Testis (tissue), 3 donors: ENCODE results near the gene TERB2. TPM values are rescaled to one million over a fixed set of nuclear protein-coding genes. Genes with fewer than 3 reads are reported as not detected.
A peak's percentile ranks its signal among the peaks of the same experiment; 100 is the strongest.
"Not testable (repeated sequence)": the region's sequence is repeated elsewhere in the genome, so short reads cannot be mapped to it uniquely, and the experiment has no call there.

ENCODE experiments used
- DNase-seq: peaks from one replicate; pipeline ENCODE4 v3.0.0-alpha.2; 2019
- H3K27ac ChIP-seq, 2 donors: fragments of 200-600 bp; sonication (generic); one replicate each; pipeline ENCODE4 v1.5.1; 2019
- H3K27me3 ChIP-seq: fragments of 200-600 bp; sonication (generic); one replicate; pipeline ENCODE4 v1.5.1; 2019
- H3K36me3 ChIP-seq: fragments of 200-600 bp; sonication (generic); one replicate; pipeline ENCODE4 v1.5.1; 2017; ENCODE audit warnings: low read depth; ENCODE audit errors: missing control alignments
- H3K4me1 ChIP-seq: fragments of 200-600 bp; sonication (generic); one replicate; pipeline ENCODE4 v1.5.1; 2019
- H3K4me3 ChIP-seq, 2 donors: fragments of 200-600 bp; sonication (generic); one replicate each; pipeline ENCODE4 v1.5.1; 2017 to 2019
- H3K9me3 ChIP-seq: fragments of 200-600 bp; sonication (generic); one replicate; pipeline ENCODE4 v1.5.1; 2017
- CTCF ChIP-seq, 3 experiments: fragments of 450-650 bp in 2 of 3; fragments of 200-600 bp in 1 of 3; sonication (generic) in 1 of 3; IDR thresholded peaks; one replicate each; pipeline ENCODE4 v1.5.1; 2016 to 2019; ENCODE audit warnings: antibody characterized with exemption in 3 of 3, mild to moderate bottlenecking in 2 of 3, moderate library complexity in 1 of 3
- POLR2A ChIP-seq: fragments of 450-650 bp; IDR thresholded peaks from one replicate; pipeline ENCODE4 v1.6.1; 2017; ENCODE audit warnings: antibody characterized with exemption, mild to moderate bottlenecking, moderate library complexity
- WGBS, 2 donors: methylation state at CpG; one replicate each; pipeline ENCODE4 v1.1.5; 2018; 5-methylcytosine and 5-hydroxymethylcytosine counted together
- intact Hi-C: fragments of 100-400 bp; cut with DNase I; formaldehyde crosslinking; loops from one replicate; pipeline ENCODE4 v1.15.1; 2023; ENCODE audit warnings: low total_unique reads
- polyA plus RNA-seq: library from polyadenylated mRNA; stranded (reverse); fragments of 350-450 nt; fragmentation: Illumina TruSeq; extraction: RNeasy Lipid Tissue Mini Kit (QIAGEN cat#74804); gene quantifications from one replicate; pipeline ENCODE4 v1.2.3, GENCODE V29; 2014; ENCODE audit warnings: low read depth, low replicate concordance; ENCODE audit not compliant: insufficient read depth
- small RNA-seq, 2 donors: library from RNA; depleted of rRNA; stranded (forward); fragments of <200 nt; gene quantifications; one replicate each; pipeline ENCODE3, GENCODE V24; 2016
- total RNA-seq, 2 donors: library from RNA; depleted of rRNA; stranded (reverse); fragments of >200 nt; gene quantifications; one replicate each; pipeline ENCODE4 v1.2.3, GENCODE V29; 2016

The TERB2 gene
- total and polyA plus RNA-seq, 3 donors from 2014 or later, result 10.3 to 50.1 (median 11.8) TPM

DNA sequence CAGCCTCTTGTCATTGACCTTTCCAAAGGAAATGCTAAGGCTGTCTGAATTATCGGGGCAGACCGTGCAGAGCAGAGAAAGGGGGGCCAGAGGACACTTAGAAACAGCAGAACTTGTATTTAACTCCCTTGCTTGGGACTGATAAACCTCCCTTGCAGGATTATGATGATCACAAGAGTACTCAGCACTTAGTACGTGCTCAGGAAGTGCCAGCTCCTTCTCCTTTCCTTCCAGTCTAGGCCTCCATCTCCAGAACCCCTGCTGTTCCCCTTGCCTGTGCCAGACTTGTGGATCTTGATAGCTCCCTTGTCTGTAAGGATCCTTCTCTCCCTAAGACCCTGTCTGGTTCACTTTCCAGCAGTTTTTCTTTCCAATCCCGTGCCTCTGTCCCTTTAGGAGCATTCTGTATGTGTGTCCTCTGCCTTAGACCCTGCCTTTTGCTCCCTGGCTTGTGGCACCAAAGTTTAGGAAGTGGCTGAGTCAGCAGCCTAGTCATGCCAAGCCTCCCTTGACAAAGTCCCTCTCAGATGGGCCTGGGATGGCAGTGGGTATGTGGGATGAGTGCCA is 67.3 kb downstream of the TERB2 start:
- TF ChIP-seq POLR2A (no peak), CTCF (IDR thresholded peaks at IDR 0.05) (no peak)
- 4 to 9% methylated on average over 3 to 4 of the region's 4 CpGs for WGBS, 2 donors
- no peak for DNase-seq
- Histone ChIP-seq H3K27me3 (no peaks in the 10 kb centered on the region), H3K36me3 (no peaks in the 10 kb centered on the region), H3K27ac (peak overlapping the region; percentile 53 to 79), H3K4me3 (peak overlapping the region; percentile 68 to 77), H3K9me3 (no peaks in the 10 kb centered on the region), H3K4me1 (peaks cover 11% of the 10 kb centered on the region)
- intact Hi-C loops, result no loop called here

- H3K4me1 ChIP-seq, result peaks cover 11% of the 10 kb centered on the region
- intact Hi-C loops, H3K27me3 ChIP-seq, H3K36me3 ChIP-seq, DNase-seq, H3K9me3 ChIP-seq, H3K27ac ChIP-seq, H3K4me3 ChIP-seq: not testable (repeated sequence)
- 80 to 89% methylated on average over 3 of the region's 3 CpGs for WGBS, 2 donors
These were observed 68.2 kb downstream of the TERB2 start for GRCh38 chr15:45024649-45025048.

DNA sequence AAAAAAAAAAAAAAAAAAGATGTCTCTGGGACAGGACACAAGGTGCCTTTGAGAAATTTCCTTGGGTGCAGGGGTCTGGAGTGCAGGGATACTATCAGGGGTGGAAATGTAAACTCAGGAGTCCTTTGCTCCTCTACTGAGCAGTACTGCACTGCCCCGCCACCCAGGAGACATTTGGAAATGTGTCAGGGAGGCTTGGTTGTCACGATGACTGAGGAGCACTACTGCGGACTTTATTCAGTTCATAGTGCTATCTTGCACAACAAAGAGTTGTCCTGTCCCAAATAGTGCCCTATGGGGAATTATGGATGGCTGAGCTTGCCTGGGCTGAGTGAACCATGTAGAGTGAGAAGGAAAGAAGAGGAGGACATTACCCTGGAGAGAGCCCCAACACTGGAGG is 69.1 kb downstream of the TERB2 start:
- H3K4me1 ChIP-seq, result peaks cover 11% of the 10 kb centered on the region
- 90 to 96% methylated on average over 3 of the region's 3 CpGs for WGBS, 2 donors
- intact Hi-C loops, result not testable (repeated sequence)

GRCh38 chr15:45026651-45027190 is 70.2 kb downstream of the TERB2 start:
- 84 to 87% methylated on average over 5 of the region's 5 CpGs for WGBS, 2 donors
- H3K36me3 ChIP-seq, result no peaks in the 10 kb centered on the region
- intact Hi-C loops, result no loop called here
- no peaks in the 10 kb centered on the region for H3K9me3 ChIP-seq
- H3K4me1 ChIP-seq, result peaks cover 11% of the 10 kb centered on the region
- no peak for DNase-seq
- no peak overlapping the region for H3K4me3 ChIP-seq
- no peak for TF ChIP-seq POLR2A
- TF ChIP-seq CTCF (IDR thresholded peaks at IDR 0.05), result no peak
- H3K27me3 ChIP-seq, result no peaks in the 10 kb centered on the region
- H3K27ac ChIP-seq, result no peak overlapping the region

More for the DNA sequence above, 69.1 kb downstream of the TERB2 start:
- H3K27me3 ChIP-seq, DNase-seq, H3K9me3 ChIP-seq, H3K4me3 ChIP-seq, H3K36me3 ChIP-seq, H3K27ac ChIP-seq: not testable (repeated sequence)

DNA sequence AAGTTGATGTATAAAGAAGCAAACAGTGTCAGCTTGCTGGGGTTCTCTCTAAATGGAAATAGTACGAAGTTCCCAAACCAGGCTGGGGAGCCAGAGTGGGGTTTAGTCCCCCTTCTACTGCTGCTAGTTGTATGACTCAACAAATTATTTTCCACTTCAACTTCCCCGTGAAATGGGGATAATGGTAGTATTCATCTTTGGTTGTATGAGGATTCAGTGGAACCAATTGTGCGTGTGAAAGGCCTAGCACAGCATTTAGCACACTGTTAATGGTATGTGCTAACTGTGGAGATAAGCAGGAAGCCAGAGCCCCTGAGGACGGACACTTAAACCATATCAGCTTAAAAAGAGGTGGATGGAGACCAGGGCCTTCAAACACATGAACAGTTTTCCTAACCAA is 70.7 kb downstream of the TERB2 start:
- intact Hi-C loops, result no loop called here
- no peaks in the 10 kb centered on the region for H3K36me3 ChIP-seq
- no peaks in the 10 kb centered on the region for H3K9me3 ChIP-seq
- H3K27me3 ChIP-seq, result no peaks in the 10 kb centered on the region
- peaks cover 11% of the 10 kb centered on the region for H3K4me1 ChIP-seq
- no peak for TF ChIP-seq CTCF (IDR thresholded peaks at IDR 0.05)
- no peak for TF ChIP-seq POLR2A
- DNase-seq, result no peak
- H3K4me3 ChIP-seq, result no peak overlapping the region
- H3K27ac ChIP-seq, result no peak overlapping the region
- 81 to 88% methylated on average over 4 of the region's 4 CpGs for WGBS, 2 donors

Small RNA genes lying within 50 kb of the gene (small RNA-seq; reads per million reads assigned to genes)
- 0 reads per million in 2 donors for gene RNU1-78P
- 0 reads per million in 2 donors for gene RNU6-1108P
- gene RNU6-1332P, result 0 reads per million in 2 donors
- gene RNU6-966P, result 0 reads per million in 2 donors

Other genes with a start within 250 kb of the TERB2 start
- under 1 TPM; 0.62 to 0.87 TPM for gene PATL2, start 245.4 kb upstream of the TERB2 start, total RNA-seq
- 0.76 TPM for gene PATL2, start 245.4 kb upstream of the TERB2 start, polyA plus RNA-seq
- 1,000 to 10,000 TPM in 1 of 2 donors, 100 to 1,000 TPM in 1; 439 to 1,401 TPM for gene B2M, start 245.2 kb upstream of the TERB2 start, total RNA-seq
- 2,068 TPM for gene B2M, start 245.2 kb upstream of the TERB2 start, polyA plus RNA-seq
- gene TRIM69, start 220.2 kb upstream of the TERB2 start, total RNA-seq, result 10 to 100 TPM; 19.1 to 23.5 TPM
- gene TRIM69, start 220.2 kb upstream of the TERB2 start, polyA plus RNA-seq, result 120 TPM
- gene SORD, start 66.5 kb downstream of the TERB2 start, total RNA-seq, result 10 to 100 TPM; 33.7 to 34.1 TPM
- gene SORD, start 66.5 kb downstream of the TERB2 start, polyA plus RNA-seq, result 21.4 TPM
- gene DUOX2, start 157.5 kb downstream of the TERB2 start, total RNA-seq, result 1 to 10 TPM; 1.2 to 4.8 TPM
- gene DUOX2, start 157.5 kb downstream of the TERB2 start, polyA plus RNA-seq, result 2.6 TPM
- under 1 TPM; 0.31 to 0.39 TPM for gene DUOXA2, start 157.6 kb downstream of the TERB2 start, total RNA-seq
- 0.36 TPM for gene DUOXA2, start 157.6 kb downstream of the TERB2 start, polyA plus RNA-seq
- gene DUOXA1, start 173.2 kb downstream of the TERB2 start, total RNA-seq, result under 1 TPM; 0.31 to 0.94 TPM
- 1.0 TPM for gene DUOXA1, start 173.2 kb downstream of the TERB2 start, polyA plus RNA-seq
- gene DUOX1, start 173.3 kb downstream of the TERB2 start, total RNA-seq, result 1 to 10 TPM; 5.3 to 5.7 TPM
- gene DUOX1, start 173.3 kb downstream of the TERB2 start, polyA plus RNA-seq, result 2.8 TPM
- 10 to 100 TPM in 1 of 2 donors, 1 to 10 TPM in 1; 9.3 to 12.7 TPM for gene SHF, start 231.3 kb downstream of the TERB2 start, total RNA-seq
- 13.2 TPM for gene SHF, start 231.3 kb downstream of the TERB2 start, polyA plus RNA-seq